HepG2 (cell line): Measurements from ENCODE around the gene SUPT4H1. TPM values are rescaled to one million over a fixed set of nuclear protein-coding genes. Genes with fewer than 3 reads are reported as not detected.

Experiments used
- ARID5B ChIP-seq: IDR thresholded peaks from 2 replicates; pipeline ENCODE4 v1.4.0; 2020; ENCODE audit warnings: mild to moderate bottlenecking, missing genetic modification reagents
- ATM ChIP-seq: fragments of 450-650 bp; IDR thresholded peaks from 2 replicates; pipeline ENCODE4 v1.7.1; 2017; ENCODE audit warnings: mild to moderate bottlenecking, borderline replicate concordance
- CREB3 ChIP-seq: sonication (generic); formaldehyde crosslinking; IDR thresholded peaks from 2 replicates; pipeline ENCODE4 v1.5.0; 2020; ENCODE audit warnings: missing genetic modification reagents
- CREM ChIP-seq, 2 experiments: sonication (generic) in 1 of 2; formaldehyde crosslinking in 1 of 2; IDR thresholded peaks; 2 replicates each; pipeline versions ENCODE4 v1.4.0 to v1.6.1; 2016 to 2020; ENCODE audit warnings: antibody characterized with exemption in 1 of 2, mild to moderate bottlenecking in 1 of 2, missing genetic modification reagents in 1 of 2
- FOXK1 ChIP-seq: sonication (generic); formaldehyde crosslinking; IDR thresholded peaks from 2 replicates; pipeline ENCODE4 v1.4.0; 2020; ENCODE audit warnings: low read depth, missing genetic modification reagents, borderline replicate concordance
- GZF1 ChIP-seq: sonication (generic); formaldehyde crosslinking; IDR thresholded peaks from 2 replicates; pipeline ENCODE4 v1.5.1; 2020; ENCODE audit warnings: mild to moderate bottlenecking, missing genetic modification reagents
- ISX ChIP-seq: sonication (generic); formaldehyde crosslinking; conservative IDR thresholded peaks from 2 replicates; pipeline ENCODE4 v1.5.0; 2020; ENCODE audit warnings: missing genetic modification reagents
- KAT7 ChIP-seq: IDR thresholded peaks from 2 replicates; pipeline ENCODE4 v1.6.1; 2018; ENCODE audit warnings: borderline replicate concordance, missing compliant biosample characterization
- NONO ChIP-seq, 2 experiments: fragments of 450-650 bp in 1 of 2; sonication (generic) in 1 of 2; formaldehyde crosslinking in 1 of 2; IDR thresholded peaks in 1 of 2; conservative IDR thresholded peaks in 1 of 2; 2 replicates each; pipeline versions ENCODE4 v1.6.1 to v1.8.0; 2017 to 2022; ENCODE audit warnings: mild to moderate bottlenecking in 1 of 2, missing genetic modification reagents in 1 of 2, moderate library complexity in 1 of 2
- SOX5 ChIP-seq: IDR thresholded peaks from 2 replicates; pipeline ENCODE4 v1.6.1; 2016; ENCODE audit warnings: borderline replicate concordance
- ZNF24 ChIP-seq: fragments of 450-650 bp; IDR thresholded peaks from 2 replicates; pipeline ENCODE4 v1.6.1; 2017; ENCODE audit warnings: antibody characterized with exemption, mild to moderate bottlenecking
- ZNF724P ChIP-seq: sonication (generic); formaldehyde crosslinking; IDR thresholded peaks from 2 replicates; pipeline ENCODE4 v1.8.0; 2022; ENCODE audit warnings: missing genetic modification reagents, borderline replicate concordance
- polyA plus RNA-seq, 8 experiments: library from polyadenylated mRNA; depleted of rRNA in 3 of 8; stranded (reverse) in 7 of 8; unstranded in 1 of 8; fragments of >200 nt; fragmentation: Illumina TruSeq in 4 of 8; extraction: Trizol in 4 of 8; gene quantifications; 2 replicates each; pipeline versions ENCODE4 v1.2.1 to v1.2.3, GENCODE V29; 2011 to 2016; ENCODE audit warnings: low read depth in 4 of 8, missing spikeins in 1 of 8, mixed read lengths in 1 of 8; ENCODE audit not compliant: insufficient read depth in 1 of 8
- total RNA-seq, 5 experiments: library from RNA; depleted of rRNA; stranded (reverse); fragments of >200 nt; fragmentation: Illumina TruSeq; extraction: Trizol; gene quantifications; 2 replicates each; pipeline ENCODE4 v1.2.3, GENCODE V29; 2016; ENCODE audit warnings: low read depth in 1 of 5
- TF ChIP-seq, protein P1 (sequence below): sonication (generic); formaldehyde crosslinking; IDR thresholded peaks from 2 replicates; pipeline ENCODE4 v1.4.0; 2020; ENCODE audit warnings: missing genetic modification reagents, borderline replicate concordance
- TF ChIP-seq, protein P2 (sequence below): sonication (generic); formaldehyde crosslinking; IDR thresholded peaks from 2 replicates; pipeline ENCODE4 v1.4.0; 2020; ENCODE audit warnings: mild to moderate bottlenecking, low read depth, missing genetic modification reagents
- TF ChIP-seq, protein P3 (sequence below): sonication (generic); formaldehyde crosslinking; IDR thresholded peaks from 2 replicates; pipeline ENCODE4 v1.5.1; 2020; ENCODE audit warnings: mild to moderate bottlenecking, missing genetic modification reagents, borderline replicate concordance

Gene SUPT4H1
- total and polyA plus RNA-seq, 2 of the 13 experiments (the other 11 are each of a cell fraction or from before 2014, with no cell fraction given) = 155 to 244 TPM

GRCh38 chr17:58382872-58383242, 30.9 kb upstream of the SUPT4H1 start (continued):
- TF ChIP-seq, protein P1, sequence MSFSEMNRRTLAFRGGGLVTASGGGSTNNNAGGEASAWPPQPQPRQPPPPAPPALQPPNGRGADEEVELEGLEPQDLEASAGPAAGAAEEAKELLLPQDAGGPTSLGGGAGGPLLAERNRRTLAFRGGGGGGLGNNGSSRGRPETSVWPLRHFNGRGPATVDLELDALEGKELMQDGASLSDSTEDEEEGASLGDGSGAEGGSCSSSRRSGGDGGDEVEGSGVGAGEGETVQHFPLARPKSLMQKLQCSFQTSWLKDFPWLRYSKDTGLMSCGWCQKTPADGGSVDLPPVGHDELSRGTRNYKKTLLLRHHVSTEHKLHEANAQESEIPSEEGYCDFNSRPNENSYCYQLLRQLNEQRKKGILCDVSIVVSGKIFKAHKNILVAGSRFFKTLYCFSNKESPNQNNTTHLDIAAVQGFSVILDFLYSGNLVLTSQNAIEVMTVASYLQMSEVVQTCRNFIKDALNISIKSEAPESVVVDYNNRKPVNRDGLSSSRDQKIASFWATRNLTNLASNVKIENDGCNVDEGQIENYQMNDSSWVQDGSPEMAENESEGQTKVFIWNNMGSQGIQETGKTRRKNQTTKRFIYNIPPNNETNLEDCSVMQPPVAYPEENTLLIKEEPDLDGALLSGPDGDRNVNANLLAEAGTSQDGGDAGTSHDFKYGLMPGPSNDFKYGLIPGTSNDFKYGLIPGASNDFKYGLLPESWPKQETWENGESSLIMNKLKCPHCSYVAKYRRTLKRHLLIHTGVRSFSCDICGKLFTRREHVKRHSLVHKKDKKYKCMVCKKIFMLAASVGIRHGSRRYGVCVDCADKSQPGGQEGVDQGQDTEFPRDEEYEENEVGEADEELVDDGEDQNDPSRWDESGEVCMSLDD (CRISPR knock-in tag) = no peak
- TF ChIP-seq NONO (IDR thresholded peaks at IDR 0.05) = no peak
- 0 out of 2 replicates have a peak, but pooled peaks have one; percentile 18 for TF ChIP-seq NONO (CRISPR knock-in tag; conservative IDR thresholded peaks at IDR 0.05)
- no peak for TF ChIP-seq KAT7 (CRISPR knock-in tag)
- no peak for TF ChIP-seq ATM
- TF ChIP-seq, protein P2, sequence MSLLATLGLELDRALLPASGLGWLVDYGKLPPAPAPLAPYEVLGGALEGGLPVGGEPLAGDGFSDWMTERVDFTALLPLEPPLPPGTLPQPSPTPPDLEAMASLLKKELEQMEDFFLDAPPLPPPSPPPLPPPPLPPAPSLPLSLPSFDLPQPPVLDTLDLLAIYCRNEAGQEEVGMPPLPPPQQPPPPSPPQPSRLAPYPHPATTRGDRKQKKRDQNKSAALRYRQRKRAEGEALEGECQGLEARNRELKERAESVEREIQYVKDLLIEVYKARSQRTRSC = no peak
- no peak for TF ChIP-seq ZNF24
- 0 out of 2 replicates have a peak, but pooled peaks have one; percentile 3 for TF ChIP-seq CREM (IDR thresholded peaks at IDR 0.05)
- no peak for TF ChIP-seq CREM (CRISPR knock-in tag; IDR thresholded peaks at IDR 0.05)
- peak; percentile 8; the same call in 1 of the 2 replicates for TF ChIP-seq FOXK1 (CRISPR knock-in tag)
- TF ChIP-seq ZNF724P = no peak
- no peak for TF ChIP-seq GZF1 (CRISPR knock-in tag)
- TF ChIP-seq SOX5 (CRISPR knock-in tag) = 0 out of 2 replicates have a peak, but pooled peaks have one; percentile 5
- TF ChIP-seq CREB3 (CRISPR knock-in tag) = no peak
- no peak for TF ChIP-seq ISX (CRISPR knock-in tag)
- TF ChIP-seq ARID5B = peak; percentile 46
- TF ChIP-seq, protein P3, sequence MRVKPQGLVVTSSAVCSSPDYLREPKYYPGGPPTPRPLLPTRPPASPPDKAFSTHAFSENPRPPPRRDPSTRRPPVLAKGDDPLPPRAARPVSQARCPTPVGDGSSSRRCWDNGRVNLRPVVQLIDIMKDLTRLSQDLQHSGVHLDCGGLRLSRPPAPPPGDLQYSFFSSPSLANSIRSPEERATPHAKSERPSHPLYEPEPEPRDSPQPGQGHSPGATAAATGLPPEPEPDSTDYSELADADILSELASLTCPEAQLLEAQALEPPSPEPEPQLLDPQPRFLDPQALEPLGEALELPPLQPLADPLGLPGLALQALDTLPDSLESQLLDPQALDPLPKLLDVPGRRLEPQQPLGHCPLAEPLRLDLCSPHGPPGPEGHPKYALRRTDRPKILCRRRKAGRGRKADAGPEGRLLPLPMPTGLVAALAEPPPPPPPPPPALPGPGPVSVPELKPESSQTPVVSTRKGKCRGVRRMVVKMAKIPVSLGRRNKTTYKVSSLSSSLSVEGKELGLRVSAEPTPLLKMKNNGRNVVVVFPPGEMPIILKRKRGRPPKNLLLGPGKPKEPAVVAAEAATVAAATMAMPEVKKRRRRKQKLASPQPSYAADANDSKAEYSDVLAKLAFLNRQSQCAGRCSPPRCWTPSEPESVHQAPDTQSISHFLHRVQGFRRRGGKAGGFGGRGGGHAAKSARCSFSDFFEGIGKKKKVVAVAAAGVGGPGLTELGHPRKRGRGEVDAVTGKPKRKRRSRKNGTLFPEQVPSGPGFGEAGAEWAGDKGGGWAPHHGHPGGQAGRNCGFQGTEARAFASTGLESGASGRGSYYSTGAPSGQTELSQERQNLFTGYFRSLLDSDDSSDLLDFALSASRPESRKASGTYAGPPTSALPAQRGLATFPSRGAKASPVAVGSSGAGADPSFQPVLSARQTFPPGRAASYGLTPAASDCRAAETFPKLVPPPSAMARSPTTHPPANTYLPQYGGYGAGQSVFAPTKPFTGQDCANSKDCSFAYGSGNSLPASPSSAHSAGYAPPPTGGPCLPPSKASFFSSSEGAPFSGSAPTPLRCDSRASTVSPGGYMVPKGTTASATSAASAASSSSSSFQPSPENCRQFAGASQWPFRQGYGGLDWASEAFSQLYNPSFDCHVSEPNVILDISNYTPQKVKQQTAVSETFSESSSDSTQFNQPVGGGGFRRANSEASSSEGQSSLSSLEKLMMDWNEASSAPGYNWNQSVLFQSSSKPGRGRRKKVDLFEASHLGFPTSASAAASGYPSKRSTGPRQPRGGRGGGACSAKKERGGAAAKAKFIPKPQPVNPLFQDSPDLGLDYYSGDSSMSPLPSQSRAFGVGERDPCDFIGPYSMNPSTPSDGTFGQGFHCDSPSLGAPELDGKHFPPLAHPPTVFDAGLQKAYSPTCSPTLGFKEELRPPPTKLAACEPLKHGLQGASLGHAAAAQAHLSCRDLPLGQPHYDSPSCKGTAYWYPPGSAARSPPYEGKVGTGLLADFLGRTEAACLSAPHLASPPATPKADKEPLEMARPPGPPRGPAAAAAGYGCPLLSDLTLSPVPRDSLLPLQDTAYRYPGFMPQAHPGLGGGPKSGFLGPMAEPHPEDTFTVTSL (CRISPR knock-in tag) = no peak
